Activated CD4-positive, alpha-beta T cell treated with anti-CD3 and anti-CD28 coated beads, Interleukin-10, Interleukin-2, amounts not matched to agents 100 ng/mL and 50 ng/mL, durations not matched to agents 16 hours and 8 hours (primary cell): ENCODE measurements around the gene ANKRD11.
"Not testable (repeated sequence)": the region's sequence is repeated elsewhere in the genome, so short reads cannot be mapped to it uniquely, and the experiment has no call there.

Source experiments
- DNase-seq: peaks from one replicate; pipeline ENCODE4 v3.0.0-alpha.2; 2020

ANKRD11 gene

DNA sequence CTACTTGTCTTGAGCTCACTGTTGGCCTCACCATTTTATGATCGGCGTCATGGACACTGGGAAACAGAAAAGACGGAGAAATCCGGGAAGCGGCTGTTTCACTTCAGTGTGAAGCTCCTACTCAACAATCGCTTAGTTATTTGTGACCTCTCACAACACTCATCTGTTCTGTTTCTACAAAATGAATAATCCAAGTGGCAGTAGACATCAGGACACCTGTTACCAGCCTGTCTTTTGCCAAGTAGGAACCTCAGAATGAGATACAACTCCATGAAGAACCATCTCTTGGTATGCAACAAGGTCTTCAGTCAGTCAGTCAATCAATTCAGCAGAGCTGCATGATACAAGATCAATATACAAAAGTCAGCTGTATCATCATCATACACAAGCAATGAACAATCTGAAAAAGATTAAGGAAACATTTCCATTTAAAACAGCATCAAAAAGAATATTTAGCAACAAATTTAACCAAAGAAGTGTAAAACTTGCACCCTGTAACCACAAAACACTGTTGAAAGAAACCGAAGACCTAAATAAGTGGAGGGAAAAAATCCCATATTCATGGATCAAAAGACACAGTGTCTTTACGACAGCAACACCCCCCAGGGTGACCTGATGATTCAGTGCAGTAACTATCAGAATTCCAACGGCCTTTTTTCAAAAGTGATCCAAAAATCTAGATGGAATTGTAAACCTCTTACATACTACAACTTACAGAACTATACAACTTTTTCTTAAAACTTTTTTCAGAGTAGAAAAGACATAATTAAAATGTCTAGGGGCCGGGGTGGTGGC lies 63.4 kb downstream of the ANKRD11 start:
- no peak for DNase-seq

DNA sequence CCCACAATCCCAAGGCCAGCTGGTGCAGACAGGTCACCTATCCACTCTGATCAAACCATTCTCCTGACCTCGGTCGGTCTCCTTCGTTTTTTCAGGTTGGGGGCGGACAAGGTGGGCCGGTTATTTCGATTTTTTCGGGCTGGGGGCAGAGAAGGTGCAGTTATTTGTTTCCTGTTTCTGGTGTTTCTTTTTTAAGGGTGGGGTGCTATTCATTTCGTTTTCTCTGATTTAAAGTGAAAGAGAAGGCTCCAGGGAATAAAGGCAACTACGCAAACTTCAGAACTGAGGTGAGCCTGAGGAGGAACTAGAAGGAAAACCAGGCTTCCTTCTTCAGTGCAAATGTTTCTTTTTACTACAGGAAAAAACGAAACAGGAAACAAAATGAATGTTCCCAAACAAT lies 64.8 kb downstream of the ANKRD11 start:
- DNase-seq: no peak

DNA sequence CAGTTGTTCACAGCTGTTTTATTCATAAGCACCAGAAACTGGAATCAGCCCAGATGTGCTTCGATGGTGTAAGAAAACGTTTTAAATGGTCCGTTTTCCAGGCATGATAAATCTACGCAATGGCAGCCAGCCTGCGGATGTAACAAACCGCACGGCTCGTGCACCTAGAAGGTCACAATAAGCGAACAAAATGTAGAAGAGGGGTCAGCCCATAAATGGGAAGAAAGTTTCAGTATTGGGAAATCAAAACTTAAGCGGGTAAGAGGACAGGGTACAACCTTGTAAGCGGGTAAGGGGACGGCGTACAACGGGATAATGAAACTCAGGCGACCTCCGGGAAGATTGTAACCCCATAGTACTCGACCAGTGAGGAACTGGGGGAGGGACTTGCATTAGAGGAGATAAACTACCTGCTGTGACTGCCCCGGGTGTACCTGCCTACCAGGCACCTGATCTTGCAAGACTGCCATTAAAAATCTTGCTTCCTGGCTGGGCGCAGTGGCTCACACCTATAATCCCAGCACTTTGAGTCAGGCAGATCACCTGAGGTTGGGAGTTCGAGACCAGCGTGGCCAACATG lies 66.6 kb downstream of the ANKRD11 start:
- DNase-seq: no peak

DNA sequence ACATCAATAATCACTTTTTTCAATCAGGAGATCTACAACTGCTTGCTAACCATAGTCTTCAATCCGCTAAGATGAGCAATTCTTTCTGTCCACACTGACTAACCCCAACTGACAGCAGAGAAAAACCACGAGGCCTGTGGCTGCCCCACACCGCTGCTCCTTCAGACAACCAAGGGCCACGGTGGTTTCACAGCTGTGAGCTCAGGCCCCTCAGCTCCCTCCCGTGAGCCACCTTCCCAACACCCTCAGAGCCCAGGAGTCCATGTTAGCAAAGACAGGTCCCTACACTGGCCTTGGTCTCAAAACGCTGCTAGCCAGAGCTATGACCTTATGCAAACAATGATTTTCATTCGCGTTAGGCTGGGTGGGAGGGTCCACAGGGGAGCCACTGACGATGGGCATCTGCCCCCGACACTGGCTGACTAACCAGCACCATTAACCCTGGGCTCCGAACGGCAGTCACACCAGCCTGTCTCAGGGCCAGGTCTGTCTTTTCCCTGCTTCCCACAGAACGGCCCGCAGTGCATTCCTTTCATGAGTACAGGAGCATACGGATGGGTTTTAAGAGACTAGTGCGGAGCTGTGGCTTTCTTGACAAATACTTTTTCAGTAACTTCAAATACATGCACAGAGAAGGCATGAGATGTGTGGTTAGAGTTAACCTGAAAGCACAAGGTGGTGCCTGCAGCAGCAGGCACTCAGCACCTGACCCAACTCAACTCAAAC lies 67.3 kb downstream of the ANKRD11 start:
- DNase-seq: peak; percentile 82

DNA sequence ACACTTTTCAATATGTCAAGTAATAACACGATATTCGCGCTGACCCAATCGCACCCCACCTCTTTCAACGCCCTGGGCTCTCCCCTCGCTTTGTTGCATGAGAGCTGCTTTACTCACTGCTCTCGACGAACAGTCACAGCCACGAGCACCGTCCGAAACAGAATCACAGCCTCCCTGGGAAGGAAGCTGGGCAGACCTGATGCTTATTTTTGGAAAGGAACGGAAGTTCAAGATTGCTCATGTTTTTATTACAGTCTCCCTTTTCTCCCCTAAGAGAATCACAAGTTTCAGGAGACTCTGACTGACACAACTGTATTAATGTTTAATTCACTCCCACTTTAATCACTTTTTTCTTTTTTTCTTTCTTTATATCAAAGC lies 67.8 kb downstream of the ANKRD11 start:
- DNase-seq: peak; percentile 75

DNA sequence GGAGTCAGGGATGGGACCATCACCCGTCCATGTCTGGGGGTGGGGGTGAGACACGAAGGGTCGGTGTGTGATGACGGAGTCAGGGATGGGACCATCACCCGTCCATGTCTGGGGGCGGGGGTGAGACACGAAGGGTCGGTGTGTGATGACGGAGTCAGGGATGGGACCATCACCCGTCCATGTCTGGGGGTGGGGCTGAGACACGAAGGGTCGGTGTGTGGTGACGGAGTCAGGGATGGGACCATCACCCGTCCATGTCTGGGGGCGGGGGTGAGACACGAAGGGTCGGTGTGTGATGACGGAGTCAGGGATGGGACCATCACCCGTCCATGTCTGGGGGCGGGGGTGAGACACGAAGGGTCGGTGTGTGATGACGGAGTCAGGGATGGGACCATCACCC lies 69.1 kb downstream of the ANKRD11 start:
- not testable (repeated sequence) for DNase-seq

DNA sequence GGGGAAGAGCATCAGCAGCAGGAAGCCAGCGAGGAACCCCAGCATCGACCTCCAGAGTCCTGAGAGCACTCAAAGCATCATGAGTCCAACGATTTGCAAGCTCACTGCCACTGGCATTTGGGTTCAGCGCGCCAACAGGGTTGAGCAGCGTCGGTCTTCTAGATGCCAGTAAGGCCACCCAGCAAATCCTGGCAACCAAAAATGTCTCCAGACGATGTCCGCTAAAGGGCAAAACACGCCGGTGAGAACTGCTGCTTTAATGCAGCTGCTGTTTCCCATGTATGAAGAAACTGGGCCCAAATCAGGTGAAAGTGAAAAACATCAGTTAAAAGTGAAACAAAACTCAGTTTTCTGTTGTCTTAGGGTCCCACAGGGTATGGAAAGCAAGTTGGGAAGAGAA lies 70.2 kb downstream of the ANKRD11 start:
- DNase-seq: no peak

DNA sequence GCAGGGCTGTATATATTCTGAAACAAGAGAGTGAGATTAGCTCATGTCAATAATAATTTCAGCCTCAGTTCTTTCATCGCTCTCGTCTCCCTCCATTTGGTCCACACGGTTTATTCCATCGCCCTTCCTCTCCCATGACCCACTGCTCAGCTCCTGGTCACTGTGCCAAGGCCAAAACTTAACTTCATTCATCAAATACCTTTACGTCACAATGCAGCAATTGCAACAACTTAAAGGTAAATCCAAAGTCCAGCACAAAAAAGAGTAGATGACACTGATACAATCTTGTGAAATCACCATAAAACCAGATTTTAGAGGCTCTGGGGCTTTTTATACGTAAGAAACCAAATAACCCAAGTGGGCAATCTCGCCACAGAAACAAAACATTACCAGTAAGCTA lies 72.0 kb downstream of the ANKRD11 start:
- no peak for DNase-seq

DNA sequence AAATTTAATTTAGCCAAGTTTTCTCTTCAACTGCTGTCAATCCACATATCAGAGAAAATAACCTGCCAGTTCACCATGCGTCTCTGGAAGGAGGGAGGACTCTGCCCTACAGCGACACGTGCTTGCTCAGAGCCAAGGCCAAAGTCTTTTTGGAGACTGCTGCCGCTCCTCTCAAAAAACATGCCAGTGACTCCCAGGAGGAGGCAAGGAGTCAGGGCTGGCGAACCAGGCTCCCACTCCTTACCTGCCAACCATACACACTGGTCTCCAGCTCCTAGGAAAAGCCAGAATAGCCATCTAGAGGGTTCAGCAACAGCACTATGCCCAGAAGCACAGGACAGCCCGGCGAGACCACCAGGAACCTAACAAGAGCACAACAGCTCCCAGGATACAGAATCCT lies 73.0 kb downstream of the ANKRD11 start:
- no peak for DNase-seq

DNA sequence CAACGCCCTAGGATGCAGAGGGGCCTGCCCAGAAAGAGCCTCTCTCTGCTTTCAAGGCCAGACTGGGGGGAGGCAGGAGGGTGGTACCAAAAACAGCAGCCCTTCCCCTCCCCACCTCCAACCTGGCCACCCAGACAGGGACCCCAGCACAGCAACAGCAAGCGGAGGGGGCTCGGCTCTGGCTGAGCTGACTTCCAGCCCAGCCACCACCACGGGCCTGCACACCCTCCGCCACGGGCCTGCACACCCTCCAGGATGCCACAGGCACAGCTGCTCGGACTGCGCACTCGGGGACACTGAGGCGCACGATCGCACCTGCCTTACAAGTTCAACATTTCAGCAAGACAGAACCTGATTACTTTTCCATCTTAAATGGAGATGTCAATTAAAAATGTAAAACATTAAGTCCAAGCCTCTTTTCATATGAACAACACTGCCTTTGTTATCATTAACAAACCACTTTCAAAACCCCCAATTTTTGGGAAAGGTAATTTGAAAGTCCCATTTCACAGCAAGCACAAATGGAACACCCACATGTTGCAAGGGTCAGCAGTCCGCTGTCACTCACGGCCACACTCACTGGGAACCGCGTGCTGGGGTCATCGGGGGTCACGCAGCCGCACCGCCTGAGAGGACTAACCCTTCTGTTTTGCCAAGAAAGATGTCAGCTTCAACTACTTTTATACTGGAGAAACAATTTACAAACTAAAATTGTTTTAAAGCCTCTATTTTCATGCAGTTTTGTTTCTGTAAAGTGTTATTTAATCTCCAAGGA lies 76.4 kb downstream of the ANKRD11 start:
- DNase-seq: no peak

DNA sequence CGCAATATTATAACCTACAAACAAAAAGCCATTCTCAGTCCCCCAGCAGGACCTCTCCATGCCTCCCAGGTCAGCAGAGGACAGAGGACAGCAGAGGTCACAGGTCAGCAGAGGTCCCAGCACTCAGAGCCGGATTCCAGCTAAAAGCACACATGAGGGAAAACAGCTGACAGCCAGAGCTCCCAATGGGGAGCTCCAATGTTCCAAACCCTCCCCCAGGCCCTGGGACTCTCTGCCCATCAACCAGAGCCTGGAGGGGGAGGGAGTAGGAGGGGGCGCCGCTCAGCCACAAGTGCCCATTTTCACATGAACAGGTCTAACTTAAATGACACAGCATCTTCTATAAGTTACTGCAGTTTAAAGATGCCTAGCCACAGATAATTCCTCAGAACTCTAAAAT lies 77.5 kb downstream of the ANKRD11 start:
- DNase-seq: no peak

DNA sequence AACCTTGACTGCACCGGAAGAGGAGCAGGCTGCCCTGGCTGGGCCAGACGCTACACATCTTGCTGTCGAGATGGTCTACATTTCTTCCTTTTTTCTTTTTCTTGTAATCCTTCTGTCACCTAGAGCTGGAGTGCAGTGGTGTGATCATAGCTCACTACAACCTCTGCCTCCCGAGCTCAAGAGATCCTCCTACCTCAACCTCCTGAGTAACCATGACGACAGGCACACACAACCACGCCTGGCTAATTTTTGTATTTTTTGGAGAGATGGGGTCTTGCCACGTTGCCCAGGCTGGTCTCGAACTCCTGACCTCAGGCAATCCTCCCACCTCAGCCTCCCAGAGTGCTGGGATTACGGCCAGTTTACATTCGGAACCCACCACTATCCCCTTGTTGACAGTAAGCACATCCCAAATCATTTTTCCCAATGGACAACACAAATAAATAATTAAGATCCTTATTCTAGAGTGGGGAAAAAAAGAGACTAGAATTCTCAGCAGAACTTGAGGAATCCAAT lies 79.0 kb downstream of the ANKRD11 start:
- no peak for DNase-seq

DNA sequence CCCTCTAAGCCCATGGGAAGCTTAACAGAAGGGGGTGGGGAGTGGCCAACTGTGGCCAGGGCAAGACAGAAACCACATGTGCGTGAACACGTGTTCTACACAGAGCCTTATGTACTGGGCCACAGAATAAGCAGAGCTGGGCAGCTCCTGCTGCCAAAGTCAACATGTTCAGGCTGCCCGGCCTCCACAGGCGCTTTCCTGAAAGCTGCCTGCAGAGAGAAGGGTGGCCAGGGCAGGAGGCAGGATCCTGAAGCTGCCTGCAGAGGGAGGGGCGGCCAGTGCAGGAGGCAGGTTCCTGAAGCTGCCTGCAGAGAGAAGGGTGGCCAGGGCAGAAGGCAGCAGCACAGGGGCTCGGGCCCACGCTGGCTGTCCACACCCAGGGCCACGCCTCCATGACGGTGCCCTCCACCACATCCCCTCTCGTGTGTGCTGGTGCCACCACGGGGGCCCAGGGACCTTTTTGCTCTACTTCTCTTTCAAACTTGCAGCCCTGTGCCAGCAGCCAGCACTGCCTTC lies 79.5 kb downstream of the ANKRD11 start:
- DNase-seq: no peak

DNA sequence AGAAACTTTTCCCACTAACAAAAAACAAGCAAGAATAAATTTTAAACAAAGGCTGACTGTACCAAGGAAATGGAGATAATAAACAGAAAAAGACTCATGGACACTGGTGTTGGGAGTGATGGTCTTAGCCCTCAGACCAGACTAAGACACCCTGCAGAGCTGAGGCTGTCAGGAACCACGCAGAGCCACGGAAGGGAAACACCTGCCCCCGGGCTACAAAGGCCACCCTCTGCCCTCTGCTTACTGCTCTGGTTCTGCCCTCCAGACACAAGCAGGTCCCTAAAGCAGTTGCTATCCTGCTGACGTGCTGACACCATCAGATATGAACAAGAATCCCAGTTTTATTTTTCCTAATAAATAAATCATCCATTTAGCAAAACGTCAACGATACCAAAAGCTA lies 80.0 kb downstream of the ANKRD11 start:
- no peak for DNase-seq

DNA sequence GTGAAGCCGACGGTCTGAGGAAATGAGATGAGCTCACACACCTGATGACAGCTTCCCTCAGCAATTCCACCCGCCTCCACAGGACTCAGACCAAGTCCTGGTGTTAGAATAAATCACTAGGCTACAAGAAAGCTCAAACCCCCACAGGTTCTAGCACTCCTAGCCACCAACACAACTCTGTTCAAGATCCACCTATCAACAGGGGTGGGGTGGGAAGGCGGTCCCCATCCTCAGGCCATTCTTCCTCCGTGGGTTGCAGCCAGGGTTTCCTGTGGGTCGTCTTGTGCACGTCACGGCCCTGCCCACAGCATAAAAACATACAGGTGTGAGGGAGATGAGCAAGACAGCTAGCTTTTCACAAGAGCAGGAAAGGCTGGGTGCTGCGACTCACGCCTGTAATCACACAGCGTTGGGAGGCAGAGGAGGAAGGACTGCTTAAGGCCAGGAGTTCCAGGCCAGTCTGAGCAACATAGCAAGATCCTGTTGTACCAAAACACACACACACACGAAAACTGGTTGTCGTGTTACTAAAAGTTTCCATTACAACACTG lies 81.1 kb downstream of the ANKRD11 start:
- DNase-seq: peak; percentile 60

DNA sequence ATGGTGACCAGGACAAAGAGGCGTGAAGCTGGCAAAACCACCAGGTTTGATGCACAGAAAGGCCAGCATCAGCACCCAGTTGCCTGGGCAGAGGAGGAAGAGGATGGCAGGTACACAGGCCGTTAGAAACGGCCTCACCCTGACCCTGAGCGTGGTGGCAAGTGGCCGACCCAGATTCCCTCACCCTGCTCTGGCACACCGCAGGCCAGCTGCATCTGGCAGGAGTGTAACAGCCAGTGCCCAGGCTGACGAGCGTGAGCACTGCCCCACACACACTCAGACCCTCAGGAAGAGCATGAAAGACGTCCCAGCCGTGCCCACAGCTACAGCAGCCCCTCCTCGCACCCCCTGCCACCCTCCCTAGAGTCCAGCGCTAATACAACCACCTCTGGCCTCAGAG lies 82.0 kb downstream of the ANKRD11 start:
- DNase-seq: no peak

DNA sequence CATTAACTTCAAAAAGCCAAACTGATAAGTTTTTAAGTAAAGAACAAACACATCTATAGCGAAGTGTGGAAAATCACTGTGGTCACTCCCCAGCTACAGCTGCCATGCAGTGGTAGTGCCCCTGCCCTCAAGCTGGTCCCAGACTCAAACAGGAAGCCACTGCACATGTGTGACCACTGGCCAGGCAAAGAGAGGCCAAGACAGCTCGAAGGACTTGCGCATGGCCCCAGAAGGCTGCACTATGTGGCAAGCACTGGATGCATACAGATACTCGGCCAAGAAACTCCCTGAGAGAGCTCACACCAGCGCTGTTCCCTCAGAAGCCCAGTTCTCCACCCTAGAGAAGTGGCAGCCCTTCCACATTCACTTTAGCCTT lies 82.4 kb downstream of the ANKRD11 start:
- DNase-seq: no peak

DNA sequence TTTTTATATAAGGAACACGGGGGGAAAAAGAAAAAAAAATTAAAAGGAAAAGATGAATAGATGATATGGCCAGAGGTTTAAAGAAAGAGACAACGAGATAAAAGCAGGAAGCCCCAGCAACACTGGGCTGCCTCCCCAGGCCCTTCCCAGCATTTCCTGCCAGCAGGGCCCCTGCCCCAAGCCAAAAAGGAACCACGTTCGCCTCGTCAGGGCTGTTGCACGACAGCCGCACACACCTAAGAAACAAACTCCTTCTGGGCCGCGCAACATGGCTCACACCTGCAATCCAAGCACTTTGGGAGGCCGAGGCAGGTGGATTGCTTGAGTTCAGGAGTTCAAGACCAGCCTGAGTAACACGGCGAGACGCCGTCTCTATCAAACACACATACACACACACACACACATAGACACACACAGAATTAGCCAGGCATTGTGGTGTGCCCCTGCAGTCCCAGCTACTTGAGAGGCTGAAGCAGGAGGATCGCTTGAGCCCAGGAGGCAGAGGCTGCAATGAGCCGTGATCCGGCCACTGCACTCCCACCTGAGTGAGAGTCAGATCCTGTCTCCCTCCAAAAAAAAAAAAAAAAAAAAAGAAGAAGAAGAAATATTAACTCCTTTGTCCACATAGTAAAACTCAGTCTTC lies 83.0 kb downstream of the ANKRD11 start:
- no peak for DNase-seq

DNA sequence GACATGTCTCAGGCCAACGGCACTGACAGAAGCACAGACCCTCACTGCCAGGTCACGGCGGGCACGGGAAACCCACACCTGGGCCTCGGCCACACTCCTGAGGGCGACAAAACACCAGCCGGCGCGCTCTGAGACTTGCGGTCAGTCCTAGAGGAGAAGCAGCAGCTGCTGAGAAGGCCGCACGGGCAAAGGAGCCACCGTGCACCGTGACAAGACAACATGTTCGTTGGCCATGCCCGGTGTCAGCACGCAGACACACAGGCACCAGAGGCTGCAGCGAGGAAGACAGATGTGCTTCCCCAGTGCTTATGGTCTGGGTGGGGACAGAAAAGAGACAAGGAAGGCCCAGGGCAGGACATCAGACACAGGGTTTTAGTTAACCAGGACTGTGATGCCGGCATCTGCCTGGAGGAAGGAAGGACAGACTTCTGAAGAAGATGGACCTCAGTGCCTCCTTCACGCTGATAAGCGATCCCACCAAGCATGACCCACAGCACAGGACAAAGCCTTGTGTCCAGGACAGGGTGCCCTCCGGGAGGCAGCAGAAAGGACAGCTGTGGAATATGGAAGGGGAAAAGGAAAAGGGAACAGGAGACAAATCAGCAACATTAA lies 84.0 kb downstream of the ANKRD11 start:
- no peak for DNase-seq

DNA sequence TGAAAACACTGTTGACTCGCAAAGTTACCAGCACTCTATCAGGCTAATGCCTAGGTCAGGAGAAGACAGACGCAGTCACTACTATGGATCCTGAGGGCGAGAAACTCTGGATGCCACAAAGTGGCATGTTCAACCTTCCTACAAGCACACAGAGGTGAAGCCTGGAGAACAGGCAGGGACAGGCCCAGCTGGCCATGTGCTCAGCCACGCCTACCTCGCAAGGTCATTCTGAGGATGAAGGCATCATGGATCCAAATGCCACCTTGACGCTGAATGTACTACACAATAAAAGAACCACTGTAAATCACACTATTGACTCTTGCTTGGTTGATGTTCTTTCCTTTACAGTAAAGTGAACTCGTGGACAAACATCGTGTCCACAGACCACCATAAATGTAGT lies 85.8 kb downstream of the ANKRD11 start:
- DNase-seq: no peak

DNA sequence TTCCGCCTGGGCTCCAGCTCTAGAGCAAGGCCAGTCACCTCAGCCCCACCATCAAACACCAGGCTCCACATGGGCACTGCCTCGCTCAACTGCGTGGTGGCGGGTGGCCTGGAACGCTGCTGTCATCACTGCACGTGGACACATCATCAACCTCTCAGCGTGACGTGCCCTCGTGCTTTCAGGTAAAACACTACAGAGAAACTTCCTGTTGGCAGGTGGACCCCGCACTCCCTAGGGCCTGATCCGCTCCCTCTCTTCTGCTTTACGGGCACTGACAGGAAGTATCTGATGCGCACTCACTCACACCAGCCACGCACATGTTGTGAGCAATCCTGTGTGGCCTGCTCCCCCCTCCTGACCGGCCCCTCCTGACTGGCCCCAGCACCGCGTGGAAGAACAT lies 87.4 kb downstream of the ANKRD11 start:
- DNase-seq: no peak
